HepG2 (cell line): ENCODE measurements around the gene PAXIP1. TPM values are rescaled to one million over a fixed set of nuclear protein-coding genes. Genes with fewer than 3 reads are reported as not detected.

Source experiments
- ATAC-seq: fragments of 200-7000 bp; cut with Tn5 transposase; 3 replicates; pipeline ENCODE4 v1.9.1; 2020; ENCODE audit warnings: mild to moderate bottlenecking, moderate library complexity
- BruUV-seq: library from RNA; stranded (reverse); fragments of 400-500 nt; replicated peaks from 2 replicates; lab custom pipeline; 2021; lab: Mats Ljungman, UMichigan
- CTCF ChIA-PET: fragments of 300-600 bp; formaldehyde crosslinking; extraction: SDS; loops from one replicate; lab custom pipeline; 2021; ENCODE audit warnings: low total read pairs, inconsistent platforms, low intra/inter-chr PET ratio; lab: Yijun Ruan, JAX
- POLR2A ChIA-PET: fragments of 350-600 bp; sonication (Branson Sonifier 250); formaldehyde crosslinking; loops from one replicate; lab custom pipeline; 2020; ENCODE audit warnings: antibody characterized with exemption, inconsistent platforms; lab: Yijun Ruan, JAX
- DNase-seq: peaks from one replicate; pipeline ENCODE4 v3.0.0-alpha.2; 2015; ENCODE audit warnings: low spot score
- FAIRE-seq: peaks from 3 replicates; lab custom pipeline; 2011; peaks lifted over from hg19 to GRCh38; lab: Jason Lieb, UNC
- H2AFZ ChIP-seq: one replicate; pipeline ENCODE4 v1.6.1; 2011; ENCODE audit warnings: low read length, inconsistent platforms
- H3K27ac ChIP-seq: fragments of 300-600 bp; 3 replicates; pipeline ENCODE4 v1.8.0; 2011; ENCODE audit warnings: mixed run types, mild to moderate bottlenecking, mixed read lengths, low read length, inconsistent platforms; ENCODE audit not compliant: insufficient read depth; ENCODE audit errors: extremely low read length
- H3K27me3 ChIP-seq, 2 experiments: fragments of 200-600 bp in 1 of 2; 2 replicates in 1 of 2; 3 replicates in 1 of 2; pipeline versions ENCODE4 v1.6.0 to v1.8.0; 2011; ENCODE audit warnings: low read length in 2 of 2, mild to moderate bottlenecking in 2 of 2, moderate library complexity in 2 of 2, inconsistent platforms in 1 of 2; ENCODE audit not compliant: insufficient read depth in 2 of 2, control insufficient read depth in 1 of 2
- H3K36me3 ChIP-seq, 2 experiments: fragments of 200-600 bp in 1 of 2; replicated peaks in 1 of 2; 2 replicates in 1 of 2; 3 replicates in 1 of 2; pipeline versions ENCODE4 v1.5.1 to v1.8.0; 2011; ENCODE audit warnings: low read length in 2 of 2, inconsistent platforms in 1 of 2; ENCODE audit not compliant: insufficient read depth in 2 of 2, control insufficient read depth in 1 of 2
- H3K4me1 ChIP-seq: 2 replicates; pipeline ENCODE4 v1.5.1; 2012; ENCODE audit warnings: low read length, inconsistent platforms; ENCODE audit not compliant: insufficient read depth
- H3K4me2 ChIP-seq: 2 replicates; pipeline ENCODE4 v1.6.0; 2011; ENCODE audit warnings: low read depth, low read length, inconsistent platforms
- H3K4me3 ChIP-seq, 3 experiments: fragments of 200-600 bp in 1 of 3; sonication (generic), shearing (Covaris generic) in 1 of 3; replicated peaks in 1 of 3; 2 replicates each; pipeline ENCODE4 v1.5.1; 2011 to 2016; ENCODE audit warnings: low read length in 3 of 3, inconsistent platforms in 2 of 3, low read depth in 2 of 3, mild to moderate bottlenecking in 2 of 3, control low read depth in 1 of 3, mixed read lengths in 1 of 3; ENCODE audit not compliant: insufficient read depth in 1 of 3
- H3K79me2 ChIP-seq: one replicate; pipeline ENCODE4 v1.6.1; 2011; ENCODE audit warnings: low read length, inconsistent platforms; ENCODE audit not compliant: insufficient read depth
- H3K9ac ChIP-seq: 2 replicates; pipeline ENCODE4 v1.6.0; 2011; ENCODE audit warnings: mild to moderate bottlenecking, low read depth, low read length, inconsistent platforms; ENCODE audit not compliant: insufficient read depth
- H3K9me3 ChIP-seq: 2 replicates; pipeline ENCODE4 v1.5.1; 2012; ENCODE audit warnings: mild to moderate bottlenecking, low read length
- H4K20me1 ChIP-seq: 2 replicates; pipeline ENCODE4 v1.6.0; 2011; ENCODE audit warnings: inconsistent platforms, mild to moderate bottlenecking, low read length, moderate library complexity; ENCODE audit not compliant: insufficient read depth
- CHD2 ChIP-seq: IDR thresholded peaks from 2 replicates; pipeline ENCODE4 v1.6.1; 2011; ENCODE audit warnings: low read depth, low read length, improper control_type of control experiment
- HIC2 ChIP-seq: sonication (generic); formaldehyde crosslinking; IDR thresholded peaks from 2 replicates; pipeline ENCODE4 v1.9.0; 2022; ENCODE audit warnings: low read depth, missing genetic modification reagents
- LRRFIP1 ChIP-seq: sonication (generic); formaldehyde crosslinking; conservative IDR thresholded peaks from 2 replicates; pipeline ENCODE4 v1.4.0; 2020; ENCODE audit warnings: missing genetic modification reagents
- NR2C2 ChIP-seq: sonication (generic); formaldehyde crosslinking; IDR thresholded peaks from 2 replicates; pipeline ENCODE4 v1.4.0; 2020; ENCODE audit warnings: missing genetic modification reagents, mild to moderate bottlenecking, moderate library complexity, borderline replicate concordance
- RFX1 ChIP-seq: fragments of 450-650 bp; IDR thresholded peaks from 2 replicates; pipeline ENCODE4 v1.6.1; 2017
- SATB2 ChIP-seq: sonication (generic); formaldehyde crosslinking; IDR thresholded peaks from 2 replicates; pipeline ENCODE4 v1.5.0; 2020; ENCODE audit warnings: missing genetic modification reagents
- SMARCC2 ChIP-seq: fragments of 450-650 bp; IDR thresholded peaks from 2 replicates; pipeline ENCODE4 v1.6.1; 2017; ENCODE audit warnings: antibody characterized with exemption, mild to moderate bottlenecking
- TCF12 ChIP-seq, 2 experiments: fragments of 450-650 bp in 1 of 2; sonication (generic) in 1 of 2; formaldehyde crosslinking in 1 of 2; IDR thresholded peaks; 2 replicates each; pipeline versions ENCODE4 v1.6.1 to v1.8.0; 2017 to 2022; ENCODE audit warnings: antibody characterized with exemption in 1 of 2, mild to moderate bottlenecking in 1 of 2, missing genetic modification reagents in 1 of 2, moderate library complexity in 1 of 2
- TGIF2 ChIP-seq: IDR thresholded peaks from 2 replicates; pipeline ENCODE4 v1.6.1; 2016; ENCODE audit warnings: control low read depth, missing compliant biosample characterization
- ZBTB43 ChIP-seq: sonication (generic); formaldehyde crosslinking; conservative IDR thresholded peaks from 2 replicates; pipeline ENCODE4 v1.4.0; 2020; ENCODE audit warnings: missing genetic modification reagents
- ZMYM2 ChIP-seq: sonication (generic); formaldehyde crosslinking; IDR thresholded peaks from 2 replicates; pipeline ENCODE4 v1.8.0; 2022; ENCODE audit warnings: mild to moderate bottlenecking, missing genetic modification reagents
- ZNF350 ChIP-seq: sonication (generic); formaldehyde crosslinking; IDR thresholded peaks from 2 replicates; pipeline ENCODE4 v1.4.0; 2020; ENCODE audit warnings: mild to moderate bottlenecking, low read depth, missing genetic modification reagents, borderline replicate concordance
- ZNF703 ChIP-seq: sonication (generic); formaldehyde crosslinking; IDR thresholded peaks from 2 replicates; pipeline ENCODE4 v1.5.1; 2020; ENCODE audit warnings: missing genetic modification reagents, mild to moderate bottlenecking, moderate library complexity, borderline replicate concordance
- WGBS: methylation state at CpG from one replicate; pipeline ENCODE4 v1.1.6; 2017; ENCODE audit warnings: low lambda C conversion rate; 5-methylcytosine and 5-hydroxymethylcytosine counted together
- in situ Hi-C: cut with HindIII; loops from 2 replicates; pipeline ENCODE4 v1.10.0; 2017; ENCODE audit warnings: low pct_unique_long_range_greater_than_20kb; ENCODE audit not compliant: extremely low pct_ligation_motif_present
- intact Hi-C: fragments of 100-400 bp; cut with micrococcal nuclease; formaldehyde crosslinking; loops from one replicate; pipeline ENCODE4 v1.10.0; 2022; ENCODE audit not compliant: unreplicated experiment
- polyA plus RNA-seq, 8 experiments: library from polyadenylated mRNA; depleted of rRNA in 3 of 8; stranded (reverse) in 7 of 8; unstranded in 1 of 8; fragments of >200 nt; fragmentation: Illumina TruSeq in 4 of 8; extraction: Trizol in 4 of 8; gene quantifications; 2 replicates each; pipeline versions ENCODE4 v1.2.1 to v1.2.3, GENCODE V29; 2011 to 2016; ENCODE audit warnings: low read depth in 4 of 8, missing spikeins in 1 of 8, mixed read lengths in 1 of 8; ENCODE audit not compliant: insufficient read depth in 1 of 8
- total RNA-seq, 5 experiments: library from RNA; depleted of rRNA; stranded (reverse); fragments of >200 nt; fragmentation: Illumina TruSeq; extraction: Trizol; gene quantifications; 2 replicates each; pipeline ENCODE4 v1.2.3, GENCODE V29; 2016; ENCODE audit warnings: low read depth in 1 of 5

PAXIP1 gene
- total and polyA plus RNA-seq, 2 of the 13 experiments (the other 11 are each of a cell fraction or from before 2014, with no cell fraction given), result 11.6 to 16.2 TPM

- WGBS, result 96% methylated on average over 4 of the region's 4 CpGs
- TF ChIP-seq HIC2 (CRISPR knock-in tag) (no peak), TCF12 (IDR thresholded peaks at IDR 0.05) (no peak), TCF12 (CRISPR knock-in tag; IDR thresholded peaks at IDR 0.05) (no peak), TGIF2 (CRISPR knock-in tag) (no peak), LRRFIP1 (no peak), ZMYM2 (CRISPR knock-in tag) (no peak), SMARCC2 (no peak), SATB2 (CRISPR knock-in tag) (no peak), ZBTB43 (no peak), CHD2 (no peak), ZNF703 (no peak), NR2C2 (CRISPR knock-in tag) (no peak), RFX1 (no peak), ZNF350 (CRISPR knock-in tag) (no peak)
- TF ChIP-seq, all 625 proteins: peak for 0
- FAIRE-seq (no peak), ATAC-seq (no peak), DNase-seq (no peak)
- H3K9ac ChIP-seq, result no peak overlapping the region
- no peaks in the 10 kb centered on the region for H3K27me3 ChIP-seq
- in situ Hi-C loops (no loop called here), intact Hi-C loops (no loop called here)
- no peaks in the 10 kb centered on the region for H3K4me1 ChIP-seq
- H3K79me2 ChIP-seq, result no peaks in the 10 kb centered on the region
- no peaks in the 10 kb centered on the region for H4K20me1 ChIP-seq
- BruUV-seq, result no TSS peak
- POLR2A ChIA-PET, result no interaction called here
- H3K27ac ChIP-seq, result no peak overlapping the region
- no peak overlapping the region for H3K4me3 ChIP-seq
- H2AFZ ChIP-seq, result no peak overlapping the region
- H3K36me3 ChIP-seq, result peaks cover 13 to 50% of the 10 kb centered on the region in 2 experiments; a peak in 4 of 5 replicates
- H3K4me2 ChIP-seq, result no peak overlapping the region
- CTCF ChIA-PET, result no interaction called here
- H3K9me3 ChIP-seq, result no peaks in the 10 kb centered on the region
Measured at GRCh38 chr7:154976844-154977243, 26.1 kb downstream of the PAXIP1 start.
